HG02678 (cell line): ENCODE results near the gene KRTAP1-4.
"Not testable (repeated sequence)": the region's sequence is repeated elsewhere in the genome, so short reads cannot be mapped to it uniquely, and the experiment has no call there.

ENCODE experiments used
- ATAC-seq: cut with Tn5 transposase; IDR thresholded peaks from one replicate; pipeline ENCODE4 v1.9.1; 2021; ENCODE audit warnings: mild to moderate bottlenecking, moderate library complexity; ENCODE audit not compliant: unreplicated experiment

Gene KRTAP1-4, protein sequence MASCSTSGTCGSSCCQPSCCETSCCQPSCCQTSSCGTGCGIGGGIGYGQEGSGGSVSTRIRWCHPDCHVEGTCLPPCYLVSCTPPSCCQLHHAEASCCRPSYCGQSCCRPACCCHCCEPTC

DNA sequence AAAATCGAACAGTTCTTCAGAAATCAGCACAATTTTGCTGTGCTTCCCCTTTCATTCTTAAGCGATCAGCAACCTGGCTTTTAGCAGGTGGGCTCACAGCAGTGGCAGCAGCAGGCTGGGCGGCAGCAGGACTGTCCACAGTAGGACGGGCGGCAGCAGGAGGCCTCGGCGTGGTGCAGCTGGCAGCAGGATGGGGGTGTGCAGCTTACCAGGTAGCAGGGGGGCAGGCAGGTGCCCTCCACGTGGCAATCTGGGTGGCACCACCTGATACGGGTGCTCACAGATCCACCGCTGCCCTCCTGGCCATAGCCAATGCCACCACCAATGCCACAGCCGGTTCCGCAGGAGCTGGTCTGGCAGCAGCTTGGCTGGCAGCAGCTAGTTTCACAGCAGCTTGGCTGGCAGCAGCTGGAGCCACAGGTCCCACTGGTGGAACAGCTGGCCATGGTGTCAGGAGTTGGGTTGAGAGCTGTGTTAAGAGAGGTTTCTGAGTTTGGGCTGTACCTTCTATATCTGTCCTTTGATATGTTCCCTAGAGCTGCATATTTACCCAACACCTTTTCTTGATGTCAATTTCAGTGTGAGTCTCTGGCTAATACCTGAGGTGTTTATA is at the start of gene KRTAP1-4:
Gene KRTAP1-4 (minus strand): TSS at position 563 of the 613 bp plus-strand sequence. CDS start 117 bp downstream, at position 446.
- no peak for ATAC-seq

GRCh38 chr17:41076788-41077187 is 46.8 kb upstream of the KRTAP1-4 start:
- ATAC-seq = no peak

DNA sequence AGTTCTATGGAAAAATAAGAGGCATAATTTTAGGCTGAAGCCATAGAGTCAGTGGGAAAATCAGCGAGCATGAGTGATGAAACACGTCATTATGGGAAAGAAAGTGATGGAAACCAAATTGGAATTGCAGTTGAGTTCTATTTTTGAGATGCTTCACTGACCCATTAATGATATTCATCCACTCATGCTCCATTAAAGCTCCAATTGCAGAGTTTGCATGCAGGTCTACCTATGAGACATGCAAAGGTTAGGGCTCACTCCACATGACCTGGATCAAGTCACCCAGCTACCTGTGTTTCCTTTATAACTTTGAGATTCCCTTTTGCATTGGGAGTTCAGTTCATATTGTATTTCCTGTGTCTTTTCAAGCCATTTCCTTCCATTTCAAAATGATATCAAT is 43.7 kb upstream of the KRTAP1-4 start:
- ATAC-seq = no peak

GRCh38 chr17:41071606-41072360 is 41.8 kb upstream of the KRTAP1-4 start:
- no peak for ATAC-seq

- ATAC-seq = no peak
Measured at GRCh38 chr17:41069031-41069430, 39.0 kb upstream of the KRTAP1-4 start.

DNA sequence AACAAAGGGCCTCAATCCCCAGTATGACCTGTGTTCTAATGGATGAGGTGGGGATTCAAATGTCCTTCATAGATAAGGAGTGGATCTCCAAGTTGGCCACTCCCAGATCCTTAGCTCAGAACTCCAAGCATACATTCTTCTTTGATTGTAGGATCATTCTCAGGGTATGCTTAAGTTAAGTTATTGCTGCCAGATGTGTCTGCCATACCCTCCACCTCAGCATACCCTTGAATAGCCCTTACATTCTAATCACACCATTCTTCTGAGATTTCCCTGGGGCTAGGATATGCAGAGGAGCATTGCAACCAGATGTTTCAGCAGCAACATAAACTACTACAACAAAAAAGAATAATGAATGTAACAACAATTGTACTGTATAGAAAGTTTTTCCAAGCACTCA is 37.3 kb upstream of the KRTAP1-4 start:
- ATAC-seq = no peak

DNA sequence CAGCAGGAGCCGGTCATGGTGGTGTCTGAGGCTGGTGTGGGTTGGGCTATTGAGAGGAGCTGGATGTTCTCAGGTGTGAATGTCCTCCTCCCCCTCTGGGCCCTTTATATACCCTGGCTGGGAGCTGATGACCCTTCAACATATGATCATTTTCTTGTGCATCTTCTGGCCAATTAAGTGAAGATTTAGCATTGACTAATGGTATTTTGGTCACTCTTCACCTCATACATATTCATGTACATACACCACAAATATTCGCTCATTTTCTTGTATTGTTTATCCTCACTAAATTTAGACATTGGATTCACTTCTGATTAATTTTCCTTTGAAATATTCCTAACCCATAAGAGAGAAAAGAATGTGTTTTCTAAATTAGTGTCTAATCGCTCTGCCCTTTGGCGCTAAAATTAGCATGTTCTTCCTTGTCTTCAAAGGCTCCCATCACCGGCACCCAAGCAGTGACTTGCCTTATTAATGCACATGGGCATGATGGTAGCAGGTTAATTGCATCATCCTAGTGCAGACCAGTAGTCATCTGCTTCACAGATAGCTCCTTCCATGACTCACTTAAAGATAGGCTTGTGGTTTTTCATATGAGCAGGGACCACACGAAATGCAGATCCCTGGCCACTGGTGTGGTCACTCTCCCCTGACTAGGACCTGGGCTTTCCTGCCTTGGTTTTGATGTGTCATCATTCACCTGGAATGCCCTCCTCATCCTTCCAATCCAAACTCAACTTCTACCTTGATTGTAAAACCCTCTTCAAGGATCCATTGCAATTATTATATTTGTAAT is 36.0 kb upstream of the KRTAP1-4 start, which contains the start of gene KRTAP2-4:
Gene KRTAP2-4 (minus strand): TSS at position 51 of the 796 bp plus-strand sequence. CDS start 34 bp downstream, at position 17.
- no peak for ATAC-seq

DNA sequence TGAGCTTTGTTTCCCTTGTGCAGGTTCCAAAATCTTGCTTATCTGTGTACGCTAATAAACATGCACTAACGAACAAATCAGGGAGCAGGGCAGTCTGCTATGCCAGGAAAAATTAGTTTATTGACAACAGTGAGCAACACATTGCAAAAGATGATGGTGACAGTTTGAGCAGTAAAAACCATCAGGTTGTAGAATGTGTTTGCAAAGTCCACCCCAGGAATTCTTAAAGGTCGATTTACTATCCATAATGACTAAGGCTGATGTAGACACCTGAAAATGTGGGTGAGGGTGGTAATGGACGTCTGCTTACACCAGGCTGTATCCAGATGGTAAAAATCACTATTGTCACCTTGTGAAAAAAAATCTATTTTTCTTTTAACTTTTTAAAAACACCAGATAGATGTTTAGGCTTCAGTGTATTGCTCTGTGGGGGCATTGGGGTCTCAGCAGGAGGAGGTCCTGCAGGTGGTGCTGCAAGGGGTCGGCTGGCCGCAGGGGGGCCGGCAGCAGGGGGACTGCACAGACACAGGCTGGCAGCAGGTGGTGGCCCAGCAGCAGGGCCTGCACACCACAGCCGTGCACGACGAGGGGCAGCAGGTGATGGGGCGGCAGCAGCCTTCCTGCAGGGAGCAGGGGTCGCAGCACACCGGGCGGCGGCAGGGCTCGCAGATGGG is 35.2 kb upstream of the KRTAP1-4 start:
- not testable (repeated sequence) for ATAC-seq

DNA sequence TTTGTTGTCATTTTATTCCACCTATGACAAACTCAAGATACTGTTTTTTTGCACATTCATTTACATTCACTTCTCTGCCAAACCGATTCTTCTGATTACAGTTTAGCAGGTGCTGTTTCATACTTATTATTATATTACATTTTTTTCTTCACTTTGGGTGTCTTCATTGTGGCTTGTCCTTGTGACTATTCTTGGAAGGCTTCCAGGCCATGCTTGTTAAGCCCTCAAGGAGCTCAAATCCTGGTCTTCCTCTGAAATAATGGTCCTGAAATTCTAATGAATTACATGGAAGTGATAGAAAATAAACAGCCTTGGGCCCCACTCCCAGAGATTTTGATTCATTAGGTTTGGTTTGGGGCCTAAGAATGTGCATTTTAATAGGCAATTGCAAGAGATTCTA is 34.3 kb upstream of the KRTAP1-4 start:
- ATAC-seq = no peak

DNA sequence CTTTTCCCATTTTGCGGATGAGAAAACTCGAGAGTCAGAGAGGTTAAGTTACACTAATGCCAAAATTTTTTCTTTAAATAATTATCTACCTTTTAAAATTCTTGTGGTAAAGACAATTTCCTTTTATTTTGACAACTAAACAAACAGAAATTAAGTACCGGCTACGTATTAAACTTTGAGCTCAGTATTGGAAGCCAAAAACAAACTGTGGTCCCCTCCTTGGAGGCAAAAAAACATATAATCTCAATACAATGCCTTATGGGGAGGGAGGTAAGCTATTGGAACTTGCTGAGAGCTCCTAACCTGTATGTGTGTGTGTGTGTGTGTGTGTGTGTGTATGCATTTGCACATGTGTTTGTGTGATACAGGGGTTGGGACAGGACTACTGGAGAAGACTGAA is 33.5 kb upstream of the KRTAP1-4 start:
- no peak for ATAC-seq

- ATAC-seq = no peak
Measured at GRCh38 chr17:41061964-41062363, 32.0 kb upstream of the KRTAP1-4 start.

- no peak for ATAC-seq
Measured at GRCh38 chr17:41060052-41060604, 30.1 kb upstream of the KRTAP1-4 start, which contains the start of gene KRTAP2-3. TSS of gene KRTAP2-3 (minus strand) at chr17:41060114. CDS start at chr17:41060050, 64 bp downstream.

- not testable (repeated sequence) for ATAC-seq
Measured at GRCh38 chr17:41059276-41060051, 29.5 kb upstream of the KRTAP1-4 start.

DNA sequence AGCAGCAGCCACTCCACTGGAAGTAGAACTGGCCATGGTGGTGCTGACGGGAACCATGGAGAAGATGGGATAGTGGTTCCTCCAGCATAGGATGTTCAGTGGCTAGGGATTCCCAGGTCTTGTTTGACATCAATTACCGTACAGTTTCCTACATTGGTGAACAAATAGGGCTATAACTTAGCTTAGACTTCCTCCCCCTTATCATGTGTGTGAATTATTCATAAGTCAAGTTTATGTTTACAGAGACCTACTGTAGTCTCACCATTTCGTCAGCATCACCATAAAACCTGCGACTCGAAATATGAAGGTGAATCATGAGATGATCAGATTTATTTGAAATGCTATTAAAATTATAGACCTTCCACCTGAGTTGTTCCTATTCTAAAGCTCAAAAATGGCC is 28.7 kb upstream of the KRTAP1-4 start:
- no peak for ATAC-seq

DNA sequence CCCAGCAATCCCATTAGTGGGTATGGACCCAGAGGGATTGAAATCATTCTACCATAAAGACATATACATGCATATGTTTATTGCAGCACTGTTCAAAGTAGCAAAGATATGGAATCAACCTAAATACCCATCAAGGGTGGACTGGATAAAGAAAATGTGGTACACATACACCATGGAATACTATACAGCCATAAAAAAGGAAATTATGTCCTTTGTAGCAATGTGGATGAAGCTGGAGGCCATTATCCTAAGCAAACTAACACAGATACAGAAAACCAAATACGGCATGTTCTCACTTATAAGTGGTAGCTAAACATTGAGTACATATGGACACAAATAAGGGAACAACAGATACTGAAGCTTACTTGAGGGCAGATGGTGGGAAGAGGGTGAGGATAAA is 27.6 kb upstream of the KRTAP1-4 start:
- no peak for ATAC-seq

GRCh38 chr17:41055130-41055529 is 25.1 kb upstream of the KRTAP1-4 start, which contains the start of gene KRTAP2-2:
TSS of gene KRTAP2-2 (minus strand) at chr17:41055230. CDS start at chr17:41055211, 19 bp downstream.
- ATAC-seq = not testable (repeated sequence)

- not testable (repeated sequence) for ATAC-seq
Measured at GRCh38 chr17:41054556-41054955, 24.6 kb upstream of the KRTAP1-4 start.

DNA sequence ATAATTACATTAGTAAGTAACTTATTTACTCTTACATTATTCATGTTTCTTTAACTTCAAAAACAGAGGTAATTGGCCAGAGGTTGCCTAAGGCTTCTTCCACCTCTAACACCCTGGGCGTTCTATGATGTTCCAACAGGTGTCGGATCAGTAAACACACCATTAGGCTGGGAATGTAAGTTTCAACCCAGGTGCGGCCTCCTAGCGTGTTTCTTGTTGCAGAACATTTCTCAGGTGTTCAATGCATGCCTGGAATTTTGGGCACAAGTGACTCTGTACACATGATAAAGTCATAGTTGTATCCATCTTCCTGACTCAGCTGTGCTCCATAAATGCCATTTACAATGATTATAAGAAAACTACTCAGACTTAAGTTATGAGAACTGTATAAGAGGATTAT is 24.0 kb upstream of the KRTAP1-4 start:
- ATAC-seq = no peak

DNA sequence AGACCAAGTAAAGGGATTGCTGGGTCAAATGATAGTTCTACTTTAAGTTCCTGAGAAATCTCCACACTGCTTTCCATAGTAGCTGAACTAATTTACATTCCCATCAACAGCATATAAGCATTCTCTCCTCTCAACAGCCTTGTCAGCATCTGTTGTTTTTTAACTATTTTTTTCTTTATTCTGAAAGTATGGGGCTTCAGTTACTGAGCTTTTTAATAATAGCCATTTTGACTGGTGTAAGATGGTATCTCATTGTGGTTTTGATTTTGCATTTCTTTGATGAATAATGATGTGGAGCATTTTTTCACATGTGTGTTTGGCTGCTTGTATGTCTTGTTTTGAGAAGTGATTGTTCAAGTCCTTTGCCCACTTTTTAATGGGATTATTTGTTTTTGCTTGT is 22.6 kb upstream of the KRTAP1-4 start:
- no peak for ATAC-seq
